WTC11 (cell line): ENCODE data around the gene TBC1D20.

Experiments used
- GABPB1 ChIP-seq: sonication (generic); formaldehyde crosslinking; IDR thresholded peaks from 2 replicates; pipeline ENCODE4 v1.8.1; 2023; ENCODE audit warnings: mild to moderate bottlenecking, missing genetic modification reagents
- ZNF138 ChIP-seq: sonication (generic); formaldehyde crosslinking; conservative IDR thresholded peaks from 2 replicates; pipeline ENCODE4 v1.8.1; 2022; ENCODE audit warnings: mild to moderate bottlenecking, moderate library complexity, missing genetic modification reagents
- TF ChIP-seq, protein P1 (sequence below): fragments of 200-600 bp; IDR thresholded peaks from 2 replicates; pipeline ENCODE4 v1.8.0; 2022; ENCODE audit warnings: antibody characterized with exemption
- TF ChIP-seq, protein P2 (sequence below): sonication (generic); formaldehyde crosslinking; conservative IDR thresholded peaks from 2 replicates; pipeline ENCODE4 v1.8.1; 2022; ENCODE audit warnings: mild to moderate bottlenecking, missing genetic modification reagents
- TF ChIP-seq, protein P3 (sequence below): sonication (generic); formaldehyde crosslinking; IDR thresholded peaks from 2 replicates; pipeline ENCODE4 v1.8.0; 2023; ENCODE audit warnings: missing genetic modification reagents

DNA sequence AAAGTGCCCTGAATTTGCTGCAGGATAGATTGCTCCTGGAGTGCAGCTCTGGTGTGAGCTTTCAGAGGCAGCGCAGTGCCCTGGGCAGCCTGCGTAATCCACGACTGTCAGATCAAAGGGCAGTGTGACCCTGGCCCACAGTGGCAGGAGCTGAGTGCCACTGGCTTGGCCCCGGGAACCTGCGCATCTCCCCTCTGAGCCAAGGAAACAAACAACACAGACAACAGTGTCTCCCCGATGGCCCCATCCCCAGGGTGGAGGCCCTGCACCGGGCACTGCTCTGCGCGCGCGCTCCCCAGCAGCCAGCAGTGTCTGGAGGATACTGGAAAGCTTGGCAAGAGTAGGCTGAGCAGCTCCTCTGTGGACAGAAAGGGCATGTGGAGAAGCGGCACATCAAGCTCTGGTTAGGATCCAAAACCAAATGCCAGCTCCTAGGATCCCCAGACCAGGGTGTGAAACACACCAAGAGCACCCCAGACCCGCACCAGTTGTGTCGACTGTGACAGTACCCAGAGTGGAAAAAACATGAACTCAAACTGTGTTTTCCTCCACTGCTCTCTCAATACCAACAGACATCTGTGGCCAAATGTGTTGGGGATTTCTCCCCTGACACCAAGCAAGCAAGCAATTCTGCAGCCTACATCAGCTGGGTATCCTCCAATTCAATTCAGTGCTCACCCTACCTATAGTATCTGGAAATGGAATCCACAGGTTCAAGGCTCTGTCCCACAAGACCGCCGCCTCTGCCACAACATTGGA, 27.5 kb downstream of the TBC1D20 start:
- TF ChIP-seq GABPB1 (CRISPR knock-in tag), result no peak
- TF ChIP-seq, protein P1, sequence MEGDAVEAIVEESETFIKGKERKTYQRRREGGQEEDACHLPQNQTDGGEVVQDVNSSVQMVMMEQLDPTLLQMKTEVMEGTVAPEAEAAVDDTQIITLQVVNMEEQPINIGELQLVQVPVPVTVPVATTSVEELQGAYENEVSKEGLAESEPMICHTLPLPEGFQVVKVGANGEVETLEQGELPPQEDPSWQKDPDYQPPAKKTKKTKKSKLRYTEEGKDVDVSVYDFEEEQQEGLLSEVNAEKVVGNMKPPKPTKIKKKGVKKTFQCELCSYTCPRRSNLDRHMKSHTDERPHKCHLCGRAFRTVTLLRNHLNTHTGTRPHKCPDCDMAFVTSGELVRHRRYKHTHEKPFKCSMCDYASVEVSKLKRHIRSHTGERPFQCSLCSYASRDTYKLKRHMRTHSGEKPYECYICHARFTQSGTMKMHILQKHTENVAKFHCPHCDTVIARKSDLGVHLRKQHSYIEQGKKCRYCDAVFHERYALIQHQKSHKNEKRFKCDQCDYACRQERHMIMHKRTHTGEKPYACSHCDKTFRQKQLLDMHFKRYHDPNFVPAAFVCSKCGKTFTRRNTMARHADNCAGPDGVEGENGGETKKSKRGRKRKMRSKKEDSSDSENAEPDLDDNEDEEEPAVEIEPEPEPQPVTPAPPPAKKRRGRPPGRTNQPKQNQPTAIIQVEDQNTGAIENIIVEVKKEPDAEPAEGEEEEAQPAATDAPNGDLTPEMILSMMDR, result no peak
- TF ChIP-seq, protein P2, sequence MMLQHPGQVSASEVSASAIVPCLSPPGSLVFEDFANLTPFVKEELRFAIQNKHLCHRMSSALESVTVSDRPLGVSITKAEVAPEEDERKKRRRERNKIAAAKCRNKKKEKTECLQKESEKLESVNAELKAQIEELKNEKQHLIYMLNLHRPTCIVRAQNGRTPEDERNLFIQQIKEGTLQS, result no peak
- TF ChIP-seq, protein P3, sequence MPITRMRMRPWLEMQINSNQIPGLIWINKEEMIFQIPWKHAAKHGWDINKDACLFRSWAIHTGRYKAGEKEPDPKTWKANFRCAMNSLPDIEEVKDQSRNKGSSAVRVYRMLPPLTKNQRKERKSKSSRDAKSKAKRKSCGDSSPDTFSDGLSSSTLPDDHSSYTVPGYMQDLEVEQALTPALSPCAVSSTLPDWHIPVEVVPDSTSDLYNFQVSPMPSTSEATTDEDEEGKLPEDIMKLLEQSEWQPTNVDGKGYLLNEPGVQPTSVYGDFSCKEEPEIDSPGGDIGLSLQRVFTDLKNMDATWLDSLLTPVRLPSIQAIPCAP, result no peak
- no peak for TF ChIP-seq ZNF138 (CRISPR knock-in tag)
